Astrocyte of the cerebellum (primary cell): ENCODE data around the gene DUSP7.
"Not testable (repeated sequence)": the region's sequence is repeated elsewhere in the genome, so short reads cannot be mapped to it uniquely, and the experiment has no call there.

ENCODE experiments used
- DNase-seq: peaks from one replicate; pipeline ENCODE4 v3.0.0-alpha.2; 2011; ENCODE audit warnings: low read depth
- H3K4me3 ChIP-seq: 2 replicates; pipeline ENCODE4 v1.5.1; 2011; ENCODE audit warnings: mild to moderate bottlenecking, low read depth, low read length, moderate library complexity
- CTCF ChIP-seq: IDR thresholded peaks from 2 replicates; pipeline ENCODE4 v1.5.1; 2012; ENCODE audit warnings: low read length, low read depth, moderate library complexity, mild to moderate bottlenecking; ENCODE audit errors: missing control alignments
- in situ Hi-C: cut with HindIII; loops from 2 replicates; pipeline ENCODE4 v1.10.0; 2017; ENCODE audit warnings: low sequenced_read_pairs

DUSP7 gene

GRCh38 chr3:52047295-52047960 lies 8.9 kb downstream of the DUSP7 start:
- no peak overlapping the region for H3K4me3 ChIP-seq
- in situ Hi-C loops = loop anchor here (5.0 kb wide), 3 partner anchors 45 to 105 kb away; partner anchors contain the start of gene POC1A
- no peak for DNase-seq
- no peak for TF ChIP-seq CTCF

- TF ChIP-seq CTCF = no peak
- in situ Hi-C loops = loop anchor here (5.0 kb wide), 3 partner anchors 45 to 105 kb away; partner anchors contain the start of gene POC1A
- no peak for DNase-seq
- no peak overlapping the region for H3K4me3 ChIP-seq
Observed at GRCh38 chr3:52046902-52047239, 9.5 kb downstream of the DUSP7 start.

- DNase-seq = peak; percentile 60
- in situ Hi-C loops = loop anchor here (5.0 kb wide), 3 partner anchors 46 to 106 kb away; partner anchors contain the start of gene POC1A
- no peak overlapping the region for H3K4me3 ChIP-seq
- no peak for TF ChIP-seq CTCF
Observed at GRCh38 chr3:52046186-52046901, 10.0 kb downstream of the DUSP7 start.

- no peak for DNase-seq
- H3K4me3 ChIP-seq = no peak overlapping the region
- TF ChIP-seq CTCF = no peak
- in situ Hi-C loops = loop anchor here (5.0 kb wide), 3 partner anchors 47 to 107 kb away; partner anchors contain the start of gene POC1A
Observed at GRCh38 chr3:52044869-52045619, 11.3 kb downstream of the DUSP7 start.

- in situ Hi-C loops = no loop called here
- TF ChIP-seq CTCF = no peak
- no peak for DNase-seq
- H3K4me3 ChIP-seq = no peak overlapping the region
Observed at GRCh38 chr3:52043750-52044149, 12.6 kb downstream of the DUSP7 start.

- H3K4me3 ChIP-seq, in situ Hi-C loops, DNase-seq: not testable (repeated sequence)
Observed at GRCh38 chr3:52043039-52043438, 13.3 kb downstream of the DUSP7 start.
